HepG2 (cell line): Measurements from ENCODE around the gene STX4. TPM values are rescaled to one million over a fixed set of nuclear protein-coding genes. Genes with fewer than 3 reads are reported as not detected.

Experiments used
- CHD2 ChIP-seq: IDR thresholded peaks from 2 replicates; pipeline ENCODE4 v1.6.1; 2011; ENCODE audit warnings: low read depth, low read length, improper control_type of control experiment
- EED ChIP-seq: sonication (generic); formaldehyde crosslinking; IDR thresholded peaks from 2 replicates; pipeline ENCODE4 v1.5.0; 2020; ENCODE audit warnings: mild to moderate bottlenecking, missing genetic modification reagents
- HOXA3 ChIP-seq: sonication (generic); formaldehyde crosslinking; IDR thresholded peaks from 2 replicates; pipeline ENCODE4 v1.5.0; 2020; ENCODE audit warnings: missing genetic modification reagents
- IRF2 ChIP-seq: IDR thresholded peaks from 2 replicates; pipeline ENCODE4 v1.6.1; 2018; ENCODE audit warnings: missing genetic modification reagents, missing compliant biosample characterization
- ISL2 ChIP-seq: sonication (generic); formaldehyde crosslinking; IDR thresholded peaks from 2 replicates; pipeline ENCODE4 v1.5.0; 2020; ENCODE audit warnings: missing genetic modification reagents
- KDM4B ChIP-seq: sonication (generic); formaldehyde crosslinking; IDR thresholded peaks from 2 replicates; pipeline ENCODE4 v1.4.0; 2020; ENCODE audit warnings: missing genetic modification reagents
- KLF12 ChIP-seq: sonication (generic); formaldehyde crosslinking; IDR thresholded peaks from 2 replicates; pipeline ENCODE4 v1.4.0; 2020; ENCODE audit warnings: missing genetic modification reagents, borderline replicate concordance
- KLF13 ChIP-seq: sonication (generic); formaldehyde crosslinking; IDR thresholded peaks from 2 replicates; pipeline ENCODE4 v1.4.0; 2020; ENCODE audit warnings: mild to moderate bottlenecking, missing genetic modification reagents
- MIER2 ChIP-seq: IDR thresholded peaks from 2 replicates; pipeline ENCODE4 v1.6.1; 2016; ENCODE audit warnings: missing biosample characterization, missing genetic modification reagents
- NFKB2 ChIP-seq: sonication (generic); formaldehyde crosslinking; IDR thresholded peaks from 2 replicates; pipeline ENCODE4 v1.4.0; 2020; ENCODE audit warnings: missing genetic modification reagents, borderline replicate concordance
- SRY ChIP-seq: sonication (generic); formaldehyde crosslinking; IDR thresholded peaks from 2 replicates; pipeline ENCODE4 v1.8.0; 2022; ENCODE audit warnings: mild to moderate bottlenecking, missing genetic modification reagents
- TRIM24 ChIP-seq: sonication (generic); formaldehyde crosslinking; IDR thresholded peaks from 2 replicates; pipeline ENCODE4 v1.8.0; 2022; ENCODE audit warnings: mild to moderate bottlenecking, missing genetic modification reagents
- ZNF335 ChIP-seq: sonication (generic); formaldehyde crosslinking; IDR thresholded peaks from 2 replicates; pipeline ENCODE4 v1.4.0; 2020; ENCODE audit warnings: missing genetic modification reagents
- ZNF432 ChIP-seq: sonication (generic); formaldehyde crosslinking; IDR thresholded peaks from 2 replicates; pipeline ENCODE4 v1.5.0; 2020; ENCODE audit warnings: missing genetic modification reagents, mild to moderate bottlenecking, borderline replicate concordance
- ZNF790 ChIP-seq: sonication (generic); formaldehyde crosslinking; IDR thresholded peaks from 2 replicates; pipeline ENCODE4 v1.8.0; 2022; ENCODE audit warnings: missing genetic modification reagents, mild to moderate bottlenecking, borderline replicate concordance
- polyA plus RNA-seq, 8 experiments: library from polyadenylated mRNA; depleted of rRNA in 3 of 8; stranded (reverse) in 7 of 8; unstranded in 1 of 8; fragments of >200 nt; fragmentation: Illumina TruSeq in 4 of 8; extraction: Trizol in 4 of 8; gene quantifications; 2 replicates each; pipeline versions ENCODE4 v1.2.1 to v1.2.3, GENCODE V29; 2011 to 2016; ENCODE audit warnings: low read depth in 4 of 8, missing spikeins in 1 of 8, mixed read lengths in 1 of 8; ENCODE audit not compliant: insufficient read depth in 1 of 8
- total RNA-seq, 5 experiments: library from RNA; depleted of rRNA; stranded (reverse); fragments of >200 nt; fragmentation: Illumina TruSeq; extraction: Trizol; gene quantifications; 2 replicates each; pipeline ENCODE4 v1.2.3, GENCODE V29; 2016; ENCODE audit warnings: low read depth in 1 of 5
- TF ChIP-seq, protein P1 (sequence below): sonication (generic); formaldehyde crosslinking; IDR thresholded peaks from 2 replicates; pipeline ENCODE4 v1.8.0; 2022; ENCODE audit warnings: mild to moderate bottlenecking, missing genetic modification reagents, moderate library complexity
- TF ChIP-seq, protein P2 (sequence below): sonication (generic); formaldehyde crosslinking; IDR thresholded peaks from 2 replicates; pipeline ENCODE4 v1.5.0; 2020; ENCODE audit warnings: mild to moderate bottlenecking, missing genetic modification reagents
- TF ChIP-seq, protein P3 (sequence below): IDR thresholded peaks from 2 replicates; pipeline ENCODE4 v1.6.1; 2012; ENCODE audit warnings: low read depth, low read length, improper control_type of control experiment
- TF ChIP-seq, protein P4 (sequence below): sonication (generic); formaldehyde crosslinking; IDR thresholded peaks from 2 replicates; pipeline ENCODE4 v1.9.0; 2021; ENCODE audit warnings: missing genetic modification reagents, borderline replicate concordance

The STX4 gene
- total and polyA plus RNA-seq, 2 of the 13 experiments (the other 11 are each of a cell fraction or from before 2014, with no cell fraction given), result 29.2 to 34.6 TPM

DNA sequence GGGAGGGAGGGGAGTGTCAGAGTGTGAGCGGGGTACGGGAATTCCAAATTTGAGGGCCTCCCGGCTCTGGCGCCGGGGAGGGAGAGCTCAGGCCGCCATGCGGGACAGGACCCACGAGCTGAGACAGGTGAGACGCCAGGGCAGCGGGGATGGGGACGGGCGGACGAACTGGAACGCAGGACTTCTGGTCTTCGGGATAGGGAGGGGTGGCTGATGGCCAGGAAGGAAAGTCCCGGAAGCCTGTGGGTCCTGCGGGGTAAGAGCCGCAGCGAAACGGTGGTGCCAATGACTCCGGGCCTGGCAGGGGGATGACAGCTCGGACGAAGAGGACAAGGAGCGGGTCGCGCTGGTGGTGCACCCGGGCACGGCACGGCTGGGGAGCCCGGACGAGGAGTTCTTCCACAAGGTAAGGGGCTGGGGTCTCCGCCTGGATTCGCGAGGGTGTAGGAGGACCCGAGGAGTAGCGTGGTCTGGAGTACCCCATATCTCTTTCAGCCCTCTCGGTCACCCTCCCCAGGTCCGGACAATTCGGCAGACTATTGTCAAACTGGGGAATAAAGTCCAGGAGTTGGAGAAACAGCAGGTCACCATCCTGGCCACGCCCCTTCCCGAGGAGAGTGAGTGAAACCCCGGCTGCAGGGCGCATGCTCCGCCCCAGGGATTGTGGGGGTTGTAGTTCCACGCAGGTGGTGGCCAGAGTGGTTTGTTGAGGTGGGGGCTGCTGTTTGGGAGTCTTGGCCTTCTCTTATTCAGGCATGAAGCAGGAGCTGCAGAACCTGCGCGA lies 543 bp downstream of the STX4 start (continued):
- TF ChIP-seq KLF13 (CRISPR knock-in tag) (no peak), TRIM24 (CRISPR knock-in tag) (no peak), ISL2 (CRISPR knock-in tag) (0 out of 2 replicates have a peak, but pooled peaks have one; percentile 36), ZNF790 (CRISPR knock-in tag) (no peak; the same call in 1 of the 2 replicates), ZNF432 (CRISPR knock-in tag) (no peak), SRY (CRISPR knock-in tag) (0 out of 2 replicates have a peak, but pooled peaks have one; percentile 30), MIER2 (CRISPR knock-in tag) (no peak), CHD2 (no peak), KDM4B (CRISPR knock-in tag) (0 out of 2 replicates have a peak, but pooled peaks have one; percentile 21), KLF12 (CRISPR knock-in tag) (no peak), IRF2 (CRISPR knock-in tag) (peak; percentile 89), EED (peak; percentile 15; the same call in 1 of the 2 replicates), ZNF335 (CRISPR knock-in tag) (no peak; the same call in 1 of the 2 replicates), NFKB2 (CRISPR knock-in tag) (peak; percentile 72; the same call in 1 of the 2 replicates), HOXA3 (CRISPR knock-in tag) (peak; percentile 38; the same call in 1 of the 2 replicates)
- TF ChIP-seq, protein P1, sequence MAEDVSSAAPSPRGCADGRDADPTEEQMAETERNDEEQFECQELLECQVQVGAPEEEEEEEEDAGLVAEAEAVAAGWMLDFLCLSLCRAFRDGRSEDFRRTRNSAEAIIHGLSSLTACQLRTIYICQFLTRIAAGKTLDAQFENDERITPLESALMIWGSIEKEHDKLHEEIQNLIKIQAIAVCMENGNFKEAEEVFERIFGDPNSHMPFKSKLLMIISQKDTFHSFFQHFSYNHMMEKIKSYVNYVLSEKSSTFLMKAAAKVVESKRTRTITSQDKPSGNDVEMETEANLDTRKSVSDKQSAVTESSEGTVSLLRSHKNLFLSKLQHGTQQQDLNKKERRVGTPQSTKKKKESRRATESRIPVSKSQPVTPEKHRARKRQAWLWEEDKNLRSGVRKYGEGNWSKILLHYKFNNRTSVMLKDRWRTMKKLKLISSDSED (CRISPR knock-in tag), result no peak
- TF ChIP-seq, protein P2, sequence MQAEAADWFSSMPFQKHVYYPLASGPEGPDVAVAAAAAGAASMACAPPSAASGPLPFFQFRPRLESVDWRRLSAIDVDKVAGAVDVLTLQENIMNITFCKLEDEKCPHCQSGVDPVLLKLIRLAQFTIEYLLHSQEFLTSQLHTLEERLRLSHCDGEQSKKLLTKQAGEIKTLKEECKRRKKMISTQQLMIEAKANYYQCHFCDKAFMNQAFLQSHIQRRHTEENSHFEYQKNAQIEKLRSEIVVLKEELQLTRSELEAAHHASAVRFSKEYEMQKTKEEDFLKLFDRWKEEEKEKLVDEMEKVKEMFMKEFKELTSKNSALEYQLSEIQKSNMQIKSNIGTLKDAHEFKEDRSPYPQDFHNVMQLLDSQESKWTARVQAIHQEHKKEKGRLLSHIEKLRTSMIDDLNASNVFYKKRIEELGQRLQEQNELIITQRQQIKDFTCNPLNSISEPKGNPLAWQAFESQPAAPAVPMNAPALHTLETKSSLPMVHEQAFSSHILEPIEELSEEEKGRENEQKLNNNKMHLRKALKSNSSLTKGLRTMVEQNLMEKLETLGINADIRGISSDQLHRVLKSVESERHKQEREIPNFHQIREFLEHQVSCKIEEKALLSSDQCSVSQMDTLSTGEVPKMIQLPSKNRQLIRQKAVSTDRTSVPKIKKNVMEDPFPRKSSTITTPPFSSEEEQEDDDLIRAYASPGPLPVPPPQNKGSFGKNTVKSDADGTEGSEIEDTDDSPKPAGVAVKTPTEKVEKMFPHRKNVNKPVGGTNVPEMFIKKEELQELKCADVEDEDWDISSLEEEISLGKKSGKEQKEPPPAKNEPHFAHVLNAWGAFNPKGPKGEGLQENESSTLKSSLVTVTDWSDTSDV (CRISPR knock-in tag), result no peak; the same call in none of the 2 replicates
- TF ChIP-seq, protein P3, sequence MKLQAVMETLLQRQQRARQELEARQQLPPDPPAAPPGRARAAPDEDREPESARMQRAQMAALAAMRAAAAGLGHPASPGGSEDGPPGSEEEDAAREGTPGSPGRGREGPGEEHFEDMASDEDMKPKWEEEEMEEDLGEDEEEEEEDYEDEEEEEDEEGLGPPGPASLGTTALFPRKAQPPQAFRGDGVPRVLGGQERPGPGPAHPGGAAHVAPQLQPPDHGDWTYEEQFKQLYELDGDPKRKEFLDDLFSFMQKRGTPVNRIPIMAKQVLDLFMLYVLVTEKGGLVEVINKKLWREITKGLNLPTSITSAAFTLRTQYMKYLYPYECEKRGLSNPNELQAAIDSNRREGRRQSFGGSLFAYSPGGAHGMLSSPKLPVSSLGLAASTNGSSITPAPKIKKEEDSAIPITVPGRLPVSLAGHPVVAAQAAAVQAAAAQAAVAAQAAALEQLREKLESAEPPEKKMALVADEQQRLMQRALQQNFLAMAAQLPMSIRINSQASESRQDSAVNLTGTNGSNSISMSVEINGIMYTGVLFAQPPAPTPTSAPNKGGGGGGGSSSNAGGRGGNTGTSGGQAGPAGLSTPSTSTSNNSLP, result no peak
- TF ChIP-seq, protein P4, sequence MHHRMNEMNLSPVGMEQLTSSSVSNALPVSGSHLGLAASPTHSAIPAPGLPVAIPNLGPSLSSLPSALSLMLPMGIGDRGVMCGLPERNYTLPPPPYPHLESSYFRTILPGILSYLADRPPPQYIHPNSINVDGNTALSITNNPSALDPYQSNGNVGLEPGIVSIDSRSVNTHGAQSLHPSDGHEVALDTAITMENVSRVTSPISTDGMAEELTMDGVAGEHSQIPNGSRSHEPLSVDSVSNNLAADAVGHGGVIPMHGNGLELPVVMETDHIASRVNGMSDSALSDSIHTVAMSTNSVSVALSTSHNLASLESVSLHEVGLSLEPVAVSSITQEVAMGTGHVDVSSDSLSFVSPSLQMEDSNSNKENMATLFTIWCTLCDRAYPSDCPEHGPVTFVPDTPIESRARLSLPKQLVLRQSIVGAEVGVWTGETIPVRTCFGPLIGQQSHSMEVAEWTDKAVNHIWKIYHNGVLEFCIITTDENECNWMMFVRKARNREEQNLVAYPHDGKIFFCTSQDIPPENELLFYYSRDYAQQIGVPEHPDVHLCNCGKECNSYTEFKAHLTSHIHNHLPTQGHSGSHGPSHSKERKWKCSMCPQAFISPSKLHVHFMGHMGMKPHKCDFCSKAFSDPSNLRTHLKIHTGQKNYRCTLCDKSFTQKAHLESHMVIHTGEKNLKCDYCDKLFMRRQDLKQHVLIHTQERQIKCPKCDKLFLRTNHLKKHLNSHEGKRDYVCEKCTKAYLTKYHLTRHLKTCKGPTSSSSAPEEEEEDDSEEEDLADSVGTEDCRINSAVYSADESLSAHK (CRISPR knock-in tag), result no peak
